ENCODE data around the gene COL28A1. TPM values are rescaled to one million over a fixed set of nuclear protein-coding genes. Genes with fewer than 3 reads are reported as not detected.

The COL28A1 gene
- polyA plus RNA-seq, 1 experiment, result 0.04 TPM

GRCh38 chr7:7526006-7526405, 9.7 kb downstream of the COL28A1 start:
- Histone ChIP-seq H3K9me3 (ENCODE audit: control insufficient read depth, insufficient read depth, low read length) (no peaks in the 10 kb centered on the region), H3K27ac (ENCODE audit: low read depth, low read length) (no peak overlapping the region), H3K27me3 (ENCODE audit: control insufficient read depth, insufficient read depth, low read length) (no peaks in the 10 kb centered on the region), H3K4me3 (ENCODE audit: low read depth, low read length) (no peak overlapping the region)
- DNase-seq (ENCODE audit: low read depth, low spot score), result no peak
- POLR2A ChIA-PET, result no interaction called here
- TF ChIP-seq, protein P1, sequence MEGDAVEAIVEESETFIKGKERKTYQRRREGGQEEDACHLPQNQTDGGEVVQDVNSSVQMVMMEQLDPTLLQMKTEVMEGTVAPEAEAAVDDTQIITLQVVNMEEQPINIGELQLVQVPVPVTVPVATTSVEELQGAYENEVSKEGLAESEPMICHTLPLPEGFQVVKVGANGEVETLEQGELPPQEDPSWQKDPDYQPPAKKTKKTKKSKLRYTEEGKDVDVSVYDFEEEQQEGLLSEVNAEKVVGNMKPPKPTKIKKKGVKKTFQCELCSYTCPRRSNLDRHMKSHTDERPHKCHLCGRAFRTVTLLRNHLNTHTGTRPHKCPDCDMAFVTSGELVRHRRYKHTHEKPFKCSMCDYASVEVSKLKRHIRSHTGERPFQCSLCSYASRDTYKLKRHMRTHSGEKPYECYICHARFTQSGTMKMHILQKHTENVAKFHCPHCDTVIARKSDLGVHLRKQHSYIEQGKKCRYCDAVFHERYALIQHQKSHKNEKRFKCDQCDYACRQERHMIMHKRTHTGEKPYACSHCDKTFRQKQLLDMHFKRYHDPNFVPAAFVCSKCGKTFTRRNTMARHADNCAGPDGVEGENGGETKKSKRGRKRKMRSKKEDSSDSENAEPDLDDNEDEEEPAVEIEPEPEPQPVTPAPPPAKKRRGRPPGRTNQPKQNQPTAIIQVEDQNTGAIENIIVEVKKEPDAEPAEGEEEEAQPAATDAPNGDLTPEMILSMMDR (IDR thresholded peaks at IDR 0.05; ENCODE audit: low read depth, low read length), result no peak
- CTCF ChIA-PET, result interaction anchor here (1.0 kb wide), 1 partner anchor 103 kb away, joined by 3 read pairs; no protein-coding TSS in a partner anchor

- Histone ChIP-seq H3K4me3 (ENCODE audit: low read depth, low read length) (no peak overlapping the region), H3K27ac (ENCODE audit: low read depth, low read length) (no peak overlapping the region), H3K27me3 (ENCODE audit: control insufficient read depth, insufficient read depth, low read length) (no peaks in the 10 kb centered on the region), H3K9me3 (ENCODE audit: control insufficient read depth, insufficient read depth, low read length) (no peaks in the 10 kb centered on the region)
- CTCF ChIA-PET, result interaction anchor here (1.4 kb wide), 1 partner anchor 100 kb away, joined by 5 read pairs; no protein-coding TSS in a partner anchor
- no peak for DNase-seq (ENCODE audit: low read depth, low spot score)
- TF ChIP-seq, protein P1 (IDR thresholded peaks at IDR 0.05; ENCODE audit: low read depth, low read length), result no peak
- POLR2A ChIA-PET, result no interaction called here
Observed at GRCh38 chr7:7524121-7524520, 11.6 kb downstream of the COL28A1 start.

DNA sequence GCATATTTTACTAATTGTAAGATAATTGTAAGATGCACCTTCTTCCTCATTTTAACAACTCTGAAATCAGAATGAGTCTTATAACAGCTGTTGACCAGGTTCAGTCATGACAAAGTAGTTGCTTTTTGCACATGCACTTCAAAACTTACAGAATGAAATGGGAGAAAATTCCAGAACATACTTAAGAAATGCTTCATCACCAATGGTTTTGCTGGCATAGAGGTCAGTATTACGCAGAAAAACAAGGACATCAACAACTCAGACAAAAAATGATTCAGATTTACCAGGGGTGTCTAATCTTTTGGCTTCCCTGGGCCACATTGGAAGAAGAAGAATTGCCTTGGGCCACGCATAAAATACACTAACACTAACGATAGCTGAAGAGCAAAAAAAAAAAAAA, 13.3 kb downstream of the COL28A1 start:
- H3K9me3 ChIP-seq (ENCODE audit: control insufficient read depth, insufficient read depth, low read length), result no peaks in the 10 kb centered on the region
- H3K27me3 ChIP-seq (ENCODE audit: control insufficient read depth, insufficient read depth, low read length), result no peaks in the 10 kb centered on the region
- POLR2A ChIA-PET, result no interaction called here
- no peak for DNase-seq (ENCODE audit: low read depth, low spot score)
- no peak overlapping the region for H3K4me3 ChIP-seq (ENCODE audit: low read depth, low read length)
- TF ChIP-seq, protein P1 (IDR thresholded peaks at IDR 0.05; ENCODE audit: low read depth, low read length), result no peak
- H3K27ac ChIP-seq (ENCODE audit: low read depth, low read length), result no peak overlapping the region
- CTCF ChIA-PET, result interaction anchor here (0.8 kb wide), 1 partner anchor 19 kb away, joined by 3 read pairs; no protein-coding TSS in a partner anchor

DNA sequence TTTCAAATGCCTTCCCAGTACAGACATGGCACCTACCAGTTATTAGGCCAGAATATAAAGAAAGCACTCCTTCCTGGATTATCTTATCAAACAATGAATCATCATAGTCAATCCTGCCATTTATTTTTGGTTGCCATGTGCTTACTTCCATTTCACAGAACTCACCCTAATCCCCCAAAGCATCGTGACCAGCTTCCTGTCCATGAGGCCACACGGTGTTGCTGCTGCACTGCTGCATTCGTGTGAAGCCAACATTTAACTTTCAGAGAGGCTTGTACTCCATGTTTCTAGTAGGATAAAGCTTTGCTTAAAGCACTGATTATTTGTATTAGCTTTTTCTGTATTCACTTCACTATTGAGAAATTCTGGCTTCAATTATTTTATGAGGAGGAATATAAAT, 14.4 kb downstream of the COL28A1 start:
- Histone ChIP-seq H3K27me3 (ENCODE audit: control insufficient read depth, insufficient read depth, low read length) (no peaks in the 10 kb centered on the region), H3K27ac (ENCODE audit: low read depth, low read length) (no peak overlapping the region), H3K4me3 (ENCODE audit: low read depth, low read length) (no peak overlapping the region), H3K9me3 (ENCODE audit: control insufficient read depth, insufficient read depth, low read length) (no peaks in the 10 kb centered on the region)
- CTCF ChIA-PET, result interaction anchor here (0.5 kb wide), 1 partner anchor 418 kb away, joined by 11 read pairs; no protein-coding TSS in a partner anchor
- DNase-seq (ENCODE audit: low read depth, low spot score), result no peak
- POLR2A ChIA-PET, result no interaction called here
- TF ChIP-seq, protein P1 (IDR thresholded peaks at IDR 0.05; ENCODE audit: low read depth, low read length), result no peak

DNA sequence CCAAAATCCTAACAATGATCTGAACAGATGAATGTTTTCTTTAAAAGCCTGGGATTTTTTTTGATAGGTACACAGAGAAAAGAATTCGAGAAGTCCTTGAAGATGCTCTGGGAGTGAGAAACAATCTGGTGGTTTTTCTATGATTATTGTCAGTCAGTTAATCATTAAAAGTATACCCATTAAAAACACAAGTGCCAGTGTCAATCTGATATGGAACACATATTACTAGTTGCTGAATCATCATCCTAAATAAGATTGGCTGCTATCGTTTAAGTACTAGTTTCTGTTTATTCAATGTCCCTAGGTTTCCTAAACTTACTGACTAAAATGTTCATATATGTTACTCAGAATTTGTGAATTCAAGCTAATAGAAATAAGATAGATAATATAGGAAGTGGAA, 16.1 kb downstream of the COL28A1 start:
- no peak for DNase-seq (ENCODE audit: low read depth, low spot score)
- TF ChIP-seq, protein P1 (IDR thresholded peaks at IDR 0.05; ENCODE audit: low read depth, low read length), result no peak
- Histone ChIP-seq H3K4me3 (ENCODE audit: low read depth, low read length) (no peak overlapping the region), H3K27ac (ENCODE audit: low read depth, low read length) (no peak overlapping the region), H3K9me3 (ENCODE audit: control insufficient read depth, insufficient read depth, low read length) (no peaks in the 10 kb centered on the region), H3K27me3 (ENCODE audit: control insufficient read depth, insufficient read depth, low read length) (no peaks in the 10 kb centered on the region)
- ChIA-PET CTCF (interaction anchor here (1.1 to 1.5 kb wide), 2 partner anchors 22 to 95 kb away, joined by 3 to 4 read pairs; no protein-coding TSS in a partner anchor), POLR2A (no interaction called here)
